ENCODE results near the gene ESR1.

Gene ESR1

GRCh38 chr6:152091201-152091600 lies 283.7 kb downstream of the ESR1 start:
- DNase-seq (ENCODE audit: insufficient read length, low spot score), result no peak
- TF ChIP-seq CTCF (IDR thresholded peaks at IDR 0.05; ENCODE audit: insufficient read depth, missing control alignments), result no peak
- FAIRE-seq, result no peak

- no peak for TF ChIP-seq CTCF (IDR thresholded peaks at IDR 0.05; ENCODE audit: insufficient read depth, missing control alignments)
- no peak for FAIRE-seq
- DNase-seq (ENCODE audit: insufficient read length, low spot score), result no peak
Observed at GRCh38 chr6:152091851-152092341, 284.4 kb downstream of the ESR1 start.

GRCh38 chr6:152093711-152094110 lies 286.2 kb downstream of the ESR1 start:
- TF ChIP-seq CTCF (IDR thresholded peaks at IDR 0.05; ENCODE audit: insufficient read depth, missing control alignments), result no peak
- DNase-seq (ENCODE audit: insufficient read length, low spot score) (no peak), FAIRE-seq (no peak)

- no peak for DNase-seq (ENCODE audit: insufficient read length, low spot score)
- TF ChIP-seq CTCF (IDR thresholded peaks at IDR 0.05; ENCODE audit: insufficient read depth, missing control alignments), result no peak
- FAIRE-seq, result no peak
Observed at GRCh38 chr6:152094276-152094675, 286.8 kb downstream of the ESR1 start.

- no peak for FAIRE-seq
- no peak for DNase-seq (ENCODE audit: insufficient read length, low spot score)
- no peak for TF ChIP-seq CTCF (IDR thresholded peaks at IDR 0.05; ENCODE audit: insufficient read depth, missing control alignments)
Observed at GRCh38 chr6:152094992-152095592, 287.6 kb downstream of the ESR1 start.

GRCh38 chr6:152096863-152097496 lies 289.5 kb downstream of the ESR1 start:
- FAIRE-seq (no peak), DNase-seq (ENCODE audit: insufficient read length, low spot score) (no peak)
- TF ChIP-seq CTCF (IDR thresholded peaks at IDR 0.05; ENCODE audit: insufficient read depth, missing control alignments), result peak; percentile 9

- no peak for TF ChIP-seq CTCF (IDR thresholded peaks at IDR 0.05; ENCODE audit: insufficient read depth, missing control alignments)
- DNase-seq (ENCODE audit: insufficient read length, low spot score) (no peak), FAIRE-seq (no peak)
Observed at GRCh38 chr6:152098683-152099082, 291.2 kb downstream of the ESR1 start.

Data from D721Med (cell line).